ENCODE data around the gene CHCHD3.

CHCHD3 gene

GRCh38 chr7:133077394-133077793 is 4.5 kb downstream of the CHCHD3 start:
- no peak for DNase-seq

- DNase-seq: no peak
Observed at GRCh38 chr7:133076142-133076541, 5.7 kb downstream of the CHCHD3 start.

GRCh38 chr7:133071506-133071905 is 10.4 kb downstream of the CHCHD3 start:
- DNase-seq: no peak

GRCh38 chr7:133070562-133070961 is 11.3 kb downstream of the CHCHD3 start:
- no peak for DNase-seq

GRCh38 chr7:133065301-133065700 is 16.6 kb downstream of the CHCHD3 start:
- DNase-seq: no peak

- no peak for DNase-seq
Observed at GRCh38 chr7:133064082-133064820, 17.6 kb downstream of the CHCHD3 start.

- DNase-seq: no peak
Observed at GRCh38 chr7:133061792-133062191, 20.1 kb downstream of the CHCHD3 start.

GRCh38 chr7:133061357-133061756 is 20.5 kb downstream of the CHCHD3 start:
- DNase-seq: no peak

- no peak for DNase-seq
Observed at GRCh38 chr7:133060004-133060403, 21.9 kb downstream of the CHCHD3 start.

GRCh38 chr7:133059263-133059662 is 22.6 kb downstream of the CHCHD3 start:
- no peak for DNase-seq

- DNase-seq: no peak
Observed at GRCh38 chr7:133056370-133057238, 25.3 kb downstream of the CHCHD3 start.

GRCh38 chr7:133054162-133054840 is 27.6 kb downstream of the CHCHD3 start:
- no peak for DNase-seq

- no peak for DNase-seq
Observed at GRCh38 chr7:133053321-133053891, 28.5 kb downstream of the CHCHD3 start.

GRCh38 chr7:133052826-133053225 is 29.1 kb downstream of the CHCHD3 start:
- DNase-seq: no peak

GRCh38 chr7:133052401-133052756 is 29.5 kb downstream of the CHCHD3 start:
- DNase-seq: no peak

- DNase-seq: no peak
Observed at GRCh38 chr7:133051719-133052400, 30.0 kb downstream of the CHCHD3 start.

- no peak for DNase-seq
Observed at GRCh38 chr7:133051066-133051465, 30.8 kb downstream of the CHCHD3 start.

- no peak for DNase-seq
Observed at GRCh38 chr7:133050200-133050995, 31.5 kb downstream of the CHCHD3 start.

GRCh38 chr7:133048589-133048988 is 33.3 kb downstream of the CHCHD3 start:
- no peak for DNase-seq

GRCh38 chr7:133047321-133047720 is 34.6 kb downstream of the CHCHD3 start:
- DNase-seq: no peak

- DNase-seq: no peak
Observed at GRCh38 chr7:133044722-133045473, 37.0 kb downstream of the CHCHD3 start.

Data from CD4-positive, alpha-beta T cell treated with Interferon alpha-2 for 1 hour (primary cell).